Subcutaneous adipose tissue (tissue), 4 donors: ENCODE measurements around the gene DPYD. TPM values are rescaled to one million over a fixed set of nuclear protein-coding genes. Genes with fewer than 3 reads are reported as not detected.

ENCODE experiments used
- CTCF ChIP-seq: fragments of 450-650 bp; IDR thresholded peaks from one replicate; pipeline ENCODE4 v1.5.1; 2016; ENCODE audit warnings: low read depth, mild to moderate bottlenecking, control low read depth, antibody characterized with exemption, moderate library complexity
- total RNA-seq, 4 donors: library from RNA; depleted of rRNA; stranded (reverse); fragments of >200 nt; gene quantifications; one replicate each; pipeline ENCODE4 v1.1.0, GENCODE V29; 2016

DPYD gene
- total RNA-seq, 4 donors from 2014 or later, result 47.1 to 100 (median 68.0) TPM

- TF ChIP-seq CTCF, result no peak
Measured at GRCh38 chr1:97499667-97500066, 421.2 kb downstream of the DPYD start.

- TF ChIP-seq CTCF, result no peak
Measured at GRCh38 chr1:97489834-97490233, 431.0 kb downstream of the DPYD start.

- no peak for TF ChIP-seq CTCF
Measured at GRCh38 chr1:97488530-97488929, 432.3 kb downstream of the DPYD start.

DNA sequence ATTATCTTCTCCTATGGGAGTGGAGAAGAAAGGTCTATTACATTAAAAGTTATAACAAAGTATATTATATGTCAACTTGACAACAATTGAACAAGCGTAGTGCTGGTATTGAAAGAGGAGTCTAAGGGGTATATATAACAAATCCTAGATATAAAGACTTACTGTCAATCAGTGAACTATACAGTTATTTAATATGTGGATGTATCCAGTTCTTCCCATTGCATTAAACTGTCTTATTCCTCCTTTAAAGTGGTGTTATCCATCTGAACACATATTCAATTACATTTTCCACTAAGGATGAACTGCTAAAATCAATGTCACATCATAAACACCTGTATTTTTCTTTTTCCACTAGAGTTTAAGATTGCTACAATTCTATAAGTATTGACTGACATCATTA is 438.8 kb downstream of the DPYD start:
- no peak for TF ChIP-seq CTCF

DNA sequence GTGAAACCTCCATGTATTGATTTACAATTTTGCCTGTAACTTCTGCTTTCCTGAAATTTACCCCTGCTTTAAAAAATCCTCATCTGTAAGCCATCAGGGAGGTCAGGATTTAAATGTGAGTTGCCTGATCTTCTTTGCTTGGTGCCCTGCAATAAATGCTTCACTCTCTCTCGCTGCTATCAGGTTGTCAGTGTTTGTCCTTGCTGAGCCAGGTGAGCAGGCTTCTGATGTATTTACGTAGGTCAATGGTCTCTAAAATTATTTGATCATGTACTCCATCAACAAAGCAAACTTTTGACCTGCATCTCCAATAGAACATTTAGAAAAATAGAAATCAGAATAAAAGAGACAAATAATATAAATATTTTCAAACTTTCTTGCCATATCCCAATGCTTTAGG is 453.4 kb downstream of the DPYD start:
- TF ChIP-seq CTCF, result no peak

GRCh38 chr1:97464305-97464704 is 456.5 kb downstream of the DPYD start:
- TF ChIP-seq CTCF, result no peak

GRCh38 chr1:97461782-97462181 is 459.1 kb downstream of the DPYD start:
- no peak for TF ChIP-seq CTCF
